GM19463 (cell line): Measurements from ENCODE around the gene RPS6KA5.
"Not testable (repeated sequence)": the region's sequence is repeated elsewhere in the genome, so short reads cannot be mapped to it uniquely, and the experiment has no call there.

Experiments used
- ATAC-seq: cut with Tn5 transposase; IDR thresholded peaks from one replicate; pipeline ENCODE4 v1.9.1; 2021; ENCODE audit warnings: mild to moderate bottlenecking, moderate library complexity; ENCODE audit not compliant: unreplicated experiment

Gene RPS6KA5

DNA sequence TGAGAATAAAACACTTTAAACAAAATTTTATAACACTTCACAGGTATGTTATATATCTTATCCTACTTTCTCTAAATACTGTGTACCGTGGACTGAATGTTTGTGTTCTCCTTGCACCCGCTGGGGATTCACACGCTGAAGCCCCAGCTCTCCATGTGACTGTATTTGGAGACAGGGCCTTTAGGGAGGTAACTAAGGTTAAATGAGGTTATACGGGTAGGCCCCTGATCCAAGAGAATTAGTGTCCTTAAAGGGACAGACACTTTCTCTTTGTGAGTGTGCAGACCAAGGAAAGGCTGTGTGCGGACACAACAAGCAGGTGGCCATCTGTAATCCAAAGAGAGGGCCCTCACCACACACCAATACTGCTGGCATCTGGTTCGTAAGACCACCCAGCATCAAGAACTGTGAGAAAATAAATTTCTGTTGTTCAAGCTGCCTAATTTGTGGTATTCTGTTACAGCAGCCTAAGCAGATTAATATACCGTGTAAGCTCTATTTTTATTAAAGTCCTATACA, 174.1 kb downstream of the RPS6KA5 start:
- no peak for ATAC-seq

GRCh38 chr14:90883782-90884181, 176.7 kb downstream of the RPS6KA5 start:
- ATAC-seq, result no peak

DNA sequence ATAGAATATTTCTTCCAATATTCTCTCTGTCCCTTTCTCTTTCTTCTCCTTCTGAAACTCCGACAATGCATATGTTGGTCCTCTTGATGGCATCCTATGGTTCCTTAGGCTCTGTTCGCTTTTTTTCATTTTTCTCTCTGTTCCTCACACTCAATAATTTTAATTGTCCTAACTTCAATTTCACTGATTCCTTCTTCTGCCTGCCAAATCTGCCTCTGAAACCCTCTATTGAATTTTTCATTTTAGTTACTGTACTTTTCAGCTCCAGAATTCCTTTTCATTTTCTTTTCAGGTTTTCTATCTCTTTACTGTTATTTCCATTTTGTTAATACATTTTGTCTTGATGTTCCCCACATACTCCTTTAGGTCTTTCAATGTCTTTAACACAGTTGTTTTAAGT, 177.2 kb downstream of the RPS6KA5 start:
- no peak for ATAC-seq

GRCh38 chr14:90880282-90880681, 180.2 kb downstream of the RPS6KA5 start:
- no peak for ATAC-seq

GRCh38 chr14:90874599-90874998, 185.8 kb downstream of the RPS6KA5 start:
- no peak for ATAC-seq

- ATAC-seq, result no peak
Measured at GRCh38 chr14:90871605-90872233, 188.7 kb downstream of the RPS6KA5 start.

- no peak for ATAC-seq
Measured at GRCh38 chr14:90870950-90871604, 189.4 kb downstream of the RPS6KA5 start.

DNA sequence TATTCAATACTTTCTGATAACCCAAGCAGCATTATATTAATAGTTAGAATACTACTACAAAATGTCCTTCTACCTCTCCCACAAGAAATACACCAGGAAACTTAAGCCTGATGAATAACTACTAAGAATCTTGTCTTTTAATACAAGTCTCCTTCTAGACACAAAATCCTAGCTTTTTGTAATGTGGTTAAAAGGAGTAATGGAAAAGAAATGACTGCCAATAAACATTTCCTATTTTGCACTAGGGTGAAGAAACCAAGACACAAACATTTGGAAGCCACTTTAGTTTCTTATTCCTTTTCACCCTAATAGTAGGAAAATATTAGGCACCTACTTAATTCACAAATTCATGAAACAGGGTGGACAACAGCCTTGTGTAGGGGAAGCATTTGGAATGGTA, 192.9 kb downstream of the RPS6KA5 start:
- no peak for ATAC-seq

- no peak for ATAC-seq
Measured at GRCh38 chr14:90866833-90867232, 193.6 kb downstream of the RPS6KA5 start.

GRCh38 chr14:90864741-90865140, 195.7 kb downstream of the RPS6KA5 start:
- ATAC-seq, result no peak

DNA sequence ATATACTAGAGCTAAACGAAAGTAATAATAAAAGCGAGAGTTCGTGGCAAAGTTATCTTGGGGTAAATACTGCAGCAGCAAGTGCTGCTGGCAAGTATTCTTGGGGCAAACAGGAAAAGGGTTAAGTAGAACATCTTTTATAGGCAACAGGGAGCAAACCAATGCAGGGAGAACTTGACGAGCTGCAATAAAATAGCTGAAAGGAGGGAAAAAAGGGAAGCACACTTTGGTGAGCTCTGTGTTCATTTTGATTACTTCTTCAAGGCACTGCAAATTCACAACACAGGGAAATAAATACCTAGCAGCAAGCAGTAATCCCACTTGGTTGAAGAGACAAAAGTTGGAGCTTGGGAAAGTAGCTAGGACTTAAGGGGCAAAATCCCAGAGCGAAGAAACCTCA, 201.9 kb downstream of the RPS6KA5 start:
- no peak for ATAC-seq

DNA sequence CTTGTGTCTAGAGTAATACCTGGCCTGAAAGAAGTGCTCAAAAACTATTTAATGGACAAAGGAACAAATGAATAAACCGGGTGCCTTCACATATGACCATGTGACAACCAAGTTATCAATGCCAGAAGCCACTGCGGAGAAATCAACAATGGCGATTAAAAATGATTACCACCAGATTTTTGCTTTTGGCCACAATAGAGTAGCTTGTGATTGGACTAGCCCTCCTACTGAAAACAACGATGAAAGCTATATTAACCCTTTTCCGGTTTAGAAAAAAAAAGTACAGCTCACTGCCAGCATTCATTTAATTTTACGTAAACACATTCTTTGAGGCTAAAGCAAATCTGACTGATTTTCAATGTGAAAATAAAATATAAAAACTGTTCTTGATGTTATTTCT, 202.6 kb downstream of the RPS6KA5 start:
- ATAC-seq, result no peak

DNA sequence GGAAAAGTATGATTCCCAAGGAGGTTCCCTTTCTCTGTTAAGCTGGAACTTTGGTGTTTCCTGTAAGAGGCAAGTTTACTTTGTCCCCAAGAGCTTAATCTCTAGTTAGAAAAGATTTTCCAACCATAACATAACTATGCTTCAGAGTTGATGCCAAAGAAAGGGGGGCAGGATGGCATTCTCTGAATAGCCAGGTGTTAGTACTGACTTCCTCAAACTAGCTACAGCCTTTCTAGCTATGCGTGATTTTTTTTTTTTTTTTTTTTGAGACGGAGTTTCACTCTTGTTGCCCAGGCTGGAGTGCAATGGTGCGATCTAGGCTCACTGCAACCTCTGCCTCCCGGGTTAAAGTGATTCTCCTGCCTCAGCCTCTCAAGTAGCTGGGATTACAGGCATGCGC, 204.3 kb downstream of the RPS6KA5 start:
- not testable (repeated sequence) for ATAC-seq

GRCh38 chr14:90853116-90853515, 207.3 kb downstream of the RPS6KA5 start:
- no peak for ATAC-seq

DNA sequence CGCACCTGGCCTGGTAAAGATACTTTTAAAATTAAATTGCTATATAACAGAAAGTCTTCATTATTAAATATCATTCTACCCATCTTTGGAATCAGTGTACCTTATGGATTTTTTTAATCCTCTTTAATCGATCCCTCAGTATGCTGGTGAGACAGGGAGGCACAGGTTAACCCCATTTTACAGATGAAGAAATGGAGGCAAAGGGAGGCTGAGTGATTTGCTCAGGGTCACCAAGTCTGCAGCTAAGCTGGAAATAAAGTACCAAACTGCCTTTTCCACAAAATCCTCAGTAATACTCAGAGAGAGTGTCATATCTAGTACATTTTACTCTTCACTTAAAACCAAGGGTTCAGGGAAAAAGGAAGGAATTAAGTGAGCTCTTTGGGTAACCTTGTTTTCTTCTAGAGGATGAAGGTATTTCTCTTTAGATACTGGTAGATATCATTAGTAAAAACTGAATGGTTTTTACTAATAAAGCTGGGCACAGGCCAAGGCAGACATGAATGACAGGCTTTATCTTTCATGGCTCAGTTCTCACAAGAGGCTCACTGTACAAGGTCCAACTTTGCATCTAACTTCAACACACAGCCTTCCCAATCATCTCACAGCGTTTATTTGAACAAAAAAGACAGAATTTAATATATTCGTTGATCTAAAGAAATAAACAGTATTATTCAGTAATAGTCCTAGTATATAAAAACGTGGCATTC, 209.0 kb downstream of the RPS6KA5 start:
- no peak for ATAC-seq

- no peak for ATAC-seq
Measured at GRCh38 chr14:90850487-90850886, 210.0 kb downstream of the RPS6KA5 start.

GRCh38 chr14:90849787-90850444, 210.5 kb downstream of the RPS6KA5 start:
- no peak for ATAC-seq

DNA sequence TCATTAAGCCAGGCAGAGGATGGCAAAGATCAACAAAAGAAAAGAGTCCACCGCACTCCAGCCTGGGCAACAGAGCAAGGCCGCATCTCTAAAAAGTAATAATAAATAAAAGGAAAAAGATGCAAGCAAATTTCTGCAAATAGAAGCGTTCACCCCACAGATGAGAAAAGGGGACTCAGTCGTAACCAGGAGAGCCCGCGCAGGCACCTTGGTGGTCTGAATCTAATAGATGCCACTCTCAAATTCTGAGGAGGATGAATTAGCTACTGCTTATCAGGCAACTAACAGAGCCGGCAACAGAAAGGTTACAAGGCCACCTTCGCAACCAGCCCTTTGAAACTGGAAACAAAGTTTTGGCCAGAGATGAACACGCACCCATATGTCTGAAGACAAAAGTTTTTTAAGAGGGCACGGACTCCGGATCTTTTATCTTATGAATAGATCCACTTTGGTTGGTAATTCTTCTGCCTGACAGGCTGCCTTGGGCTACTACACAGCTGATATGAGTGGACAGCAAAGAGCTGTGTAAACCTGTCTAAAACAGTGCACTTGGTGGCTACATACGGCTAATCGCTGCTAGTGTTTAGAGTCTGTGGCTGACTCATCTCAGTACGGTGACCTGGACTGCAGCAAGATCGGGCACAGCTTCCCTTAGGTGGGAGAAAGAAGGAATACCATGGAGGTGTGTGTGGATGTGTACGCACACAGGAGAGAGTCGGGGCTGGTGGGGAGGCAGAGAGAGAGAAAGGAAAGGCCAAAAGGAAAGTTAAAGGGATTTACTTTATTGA, 211.3 kb downstream of the RPS6KA5 start:
- no peak for ATAC-seq

DNA sequence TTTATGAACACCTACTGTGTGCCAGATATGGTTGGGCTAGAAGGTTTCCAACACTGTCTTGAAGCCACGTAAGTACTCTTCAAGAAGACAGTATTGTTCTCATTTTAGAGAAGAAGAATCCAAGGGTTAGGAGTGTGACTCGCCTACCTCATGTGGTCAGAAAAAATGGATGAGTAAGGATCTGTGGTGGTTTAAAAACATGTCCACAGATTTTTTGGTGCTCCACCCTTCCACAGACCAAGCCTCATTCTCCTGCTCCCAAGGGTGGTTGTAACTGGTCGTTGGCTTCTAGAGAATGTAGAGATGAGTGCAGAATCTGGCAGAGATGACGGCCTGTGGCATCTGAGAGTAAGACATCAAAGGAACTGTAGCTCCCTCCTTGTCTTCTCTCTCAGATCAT, 213.9 kb downstream of the RPS6KA5 start:
- ATAC-seq, result no peak

GRCh38 chr14:90844321-90844720, 216.1 kb downstream of the RPS6KA5 start:
- ATAC-seq, result no peak

- ATAC-seq, result no peak
Measured at GRCh38 chr14:90842726-90843125, 217.7 kb downstream of the RPS6KA5 start.
